Panc1 (cell line): ENCODE measurements around the gene SLC6A11.

Source experiments
- CTCF ChIP-seq: fragments of 450-650 bp; IDR thresholded peaks from 2 replicates; pipeline ENCODE4 v1.5.1; 2017; ENCODE audit warnings: mild to moderate bottlenecking
- POLR2AphosphoS5 ChIP-seq: IDR thresholded peaks from 2 replicates; pipeline ENCODE4 v1.6.1; 2012; ENCODE audit warnings: mild to moderate bottlenecking, low read depth, low read length, moderate library complexity

GRCh38 chr3:10974746-10975375 lies 158.8 kb downstream of the SLC6A11 start:
- TF ChIP-seq CTCF (no peak), POLR2AphosphoS5 (no peak)
